ENCODE results near the gene ZNF630.
A peak's percentile ranks its signal among the peaks of the same experiment; 100 is the strongest.
"Not testable (repeated sequence)": the region's sequence is repeated elsewhere in the genome, so short reads cannot be mapped to it uniquely, and the experiment has no call there.

The ZNF630 gene

DNA sequence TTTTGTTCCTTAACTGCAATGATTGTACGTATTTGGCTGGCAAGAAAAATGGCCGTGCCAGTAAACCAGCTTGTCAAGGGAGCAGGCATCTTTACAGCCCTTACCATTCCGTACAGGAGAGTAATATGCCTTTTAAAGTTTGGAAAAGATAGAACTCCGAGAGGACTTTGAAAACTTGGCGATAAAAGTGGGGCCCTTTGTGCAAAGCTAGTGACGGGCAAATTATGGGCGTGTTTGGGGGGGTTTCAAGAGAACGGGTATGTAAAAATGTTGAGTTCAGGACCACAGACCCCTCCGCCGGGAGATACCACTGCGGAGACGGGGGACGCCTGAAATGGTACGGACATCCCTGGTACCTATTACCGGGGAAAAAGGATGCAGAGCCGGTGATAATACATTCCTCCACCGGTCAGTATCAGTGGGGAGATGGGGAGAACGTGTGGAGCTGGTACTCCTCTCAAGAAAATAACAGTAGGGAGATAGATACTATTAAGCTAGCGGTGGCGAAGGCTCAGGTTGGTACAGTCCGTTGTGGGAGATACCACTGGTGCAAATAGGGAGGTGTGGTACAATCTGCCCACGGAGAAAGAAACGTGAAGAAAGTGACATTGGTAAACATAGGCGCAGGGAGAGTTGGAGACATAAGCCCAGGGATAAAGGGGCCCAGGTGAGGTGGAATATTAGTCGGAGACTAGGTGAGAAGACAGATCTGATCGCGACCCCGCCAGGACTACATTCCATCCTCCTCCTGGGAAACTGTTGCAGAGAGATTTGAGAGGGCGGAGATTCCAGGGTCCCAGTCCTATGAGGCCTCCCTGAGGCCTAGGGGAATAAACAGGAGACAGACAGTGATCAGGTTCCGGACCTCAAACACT lies 50.2 kb downstream of the ZNF630 start:
- no peak for TF ChIP-seq CTCF (IDR thresholded peaks at IDR 0.05; ENCODE audit: borderline replicate concordance, control extremely low read depth, extremely low read depth, insufficient read depth, missing control alignments)
- peak; percentile 37 for DNase-seq (ENCODE audit: low spot score)
- in situ Hi-C loops (cut with MboI; ENCODE audit: low sequenced_read_pairs, unreplicated experiment) = loop anchor here (10.0 kb wide), 2 partner anchors 186 to 266 kb away; partner anchors contain the start of gene ZNF81

DNA sequence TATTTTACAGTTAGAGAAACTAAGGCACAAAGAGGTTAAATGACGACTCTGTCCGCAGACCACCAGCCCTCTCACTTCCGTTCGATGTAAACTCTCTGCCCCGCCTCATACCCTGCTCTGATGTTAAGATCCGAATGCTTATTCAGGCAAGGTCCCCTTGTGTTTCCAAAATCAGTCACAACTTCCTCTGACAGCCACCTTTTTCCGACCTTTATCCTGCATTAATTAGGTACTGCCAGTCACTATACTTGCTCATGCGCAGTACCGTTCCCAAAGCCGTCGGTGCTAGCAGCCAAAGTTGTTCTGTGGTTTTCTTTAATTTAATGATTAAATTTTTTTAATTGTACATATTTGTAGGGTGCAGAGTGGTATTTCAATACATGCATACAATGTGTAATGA lies 51.0 kb downstream of the ZNF630 start:
- not testable (repeated sequence) for DNase-seq (ENCODE audit: low spot score)
- in situ Hi-C loops (cut with MboI; ENCODE audit: low sequenced_read_pairs, unreplicated experiment) = loop anchor here (10.0 kb wide), 2 partner anchors 186 to 266 kb away; partner anchors contain the start of gene ZNF81

GRCh38 chrX:48019892-48020291 lies 51.5 kb downstream of the ZNF630 start:
- in situ Hi-C loops (cut with MboI; ENCODE audit: low sequenced_read_pairs, unreplicated experiment) = loop anchor here (10.0 kb wide), 2 partner anchors 185 to 265 kb away; partner anchors contain the start of gene ZNF81
- DNase-seq (ENCODE audit: low spot score) = not testable (repeated sequence)

- in situ Hi-C loops (cut with MboI; ENCODE audit: low sequenced_read_pairs, unreplicated experiment); DNase-seq (ENCODE audit: low spot score): not testable (repeated sequence)
Observed at GRCh38 chrX:48016583-48017310, 54.7 kb downstream of the ZNF630 start.

DNA sequence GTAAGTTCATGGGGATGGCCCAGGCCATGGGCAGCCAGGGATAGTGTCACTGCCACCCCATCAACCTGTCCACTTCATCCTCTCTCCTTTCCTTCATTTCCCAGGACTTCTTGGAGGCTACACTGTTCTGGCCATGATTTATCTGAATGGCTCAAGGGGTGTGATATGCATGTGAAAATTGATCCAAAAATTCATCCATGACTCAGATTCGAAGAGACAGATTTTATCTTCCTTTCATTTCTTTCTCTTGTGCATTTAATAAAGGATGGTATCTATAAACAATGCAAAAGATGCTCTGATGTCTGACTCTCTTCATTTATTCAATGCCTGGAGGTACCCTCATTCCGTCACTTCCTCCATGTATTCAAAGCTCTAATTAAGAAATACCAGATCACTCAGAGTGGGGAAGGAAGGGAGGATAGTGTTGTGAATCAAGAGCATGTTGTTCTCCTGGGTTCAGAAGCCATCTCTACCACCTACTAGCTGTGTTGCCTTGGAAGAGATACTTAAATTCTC lies 61.9 kb downstream of the ZNF630 start:
- DNase-seq (ENCODE audit: low spot score); in situ Hi-C loops (cut with MboI; ENCODE audit: low sequenced_read_pairs, unreplicated experiment): not testable (repeated sequence)
